Epithelial cell of prostate (primary cell): ENCODE measurements around the gene PGM2.
A peak's percentile ranks its signal among the peaks of the same experiment; 100 is the strongest.
"Not testable (repeated sequence)": the region's sequence is repeated elsewhere in the genome, so short reads cannot be mapped to it uniquely, and the experiment has no call there.

Source experiments
- DNase-seq: peaks from one replicate; pipeline ENCODE4 v3.0.0-alpha.2; 2011; ENCODE audit warnings: low read depth, low spot score
- H3K27ac ChIP-seq: fragments of 450-650 bp; 2 replicates; pipeline ENCODE4 v1.5.1; 2017; ENCODE audit warnings: mild to moderate bottlenecking

The PGM2 gene

GRCh38 chr4:37816006-37816405 is 10.5 kb upstream of the PGM2 start:
- DNase-seq = no peak
- H3K27ac ChIP-seq = no peak overlapping the region

GRCh38 chr4:37816719-37817118 is 9.8 kb upstream of the PGM2 start:
- no peak for DNase-seq
- H3K27ac ChIP-seq = no peak overlapping the region

GRCh38 chr4:37818752-37819151 is 7.7 kb upstream of the PGM2 start:
- DNase-seq = no peak
- H3K27ac ChIP-seq = no peak overlapping the region

- DNase-seq, H3K27ac ChIP-seq: not testable (repeated sequence)
These were observed 6.0 kb upstream of the PGM2 start for GRCh38 chr4:37820458-37820857.

GRCh38 chr4:37821953-37822605 is 4.4 kb upstream of the PGM2 start:
- H3K27ac ChIP-seq = no peak overlapping the region
- DNase-seq = no peak

GRCh38 chr4:37825501-37825900 is 985 bp upstream of the PGM2 start:
- not testable (repeated sequence) for DNase-seq
- H3K27ac ChIP-seq = peak overlapping the region; percentile 55

- peak overlapping the region; percentile 55 for H3K27ac ChIP-seq
- DNase-seq = no peak
These were observed 555 bp upstream of the PGM2 start for GRCh38 chr4:37825968-37826294.

GRCh38 chr4:37827030-37827685 is 672 bp downstream of the PGM2 start:
- H3K27ac ChIP-seq = peak overlapping the region; percentile 55
- peak; percentile 51 for DNase-seq

- no peak overlapping the region for H3K27ac ChIP-seq
- DNase-seq = no peak
These were observed 1.4 kb downstream of the PGM2 start for GRCh38 chr4:37827802-37828321.

- no peak overlapping the region for H3K27ac ChIP-seq
- DNase-seq = no peak
These were observed 2.4 kb downstream of the PGM2 start for GRCh38 chr4:37828843-37829242.

GRCh38 chr4:37830640-37831039 is 4.2 kb downstream of the PGM2 start:
- peak; percentile 94 for DNase-seq
- H3K27ac ChIP-seq = peak overlapping the region; percentile 60

- no peak overlapping the region for H3K27ac ChIP-seq
- no peak for DNase-seq
These were observed 8.5 kb downstream of the PGM2 start for GRCh38 chr4:37835031-37835430.

GRCh38 chr4:37835806-37836205 is 9.3 kb downstream of the PGM2 start:
- H3K27ac ChIP-seq = no peak overlapping the region

GRCh38 chr4:37836274-37836673 is 9.8 kb downstream of the PGM2 start:
- no peak overlapping the region for H3K27ac ChIP-seq
- no peak for DNase-seq

More at GRCh38 chr4:37835806-37836205, 9.3 kb downstream of the PGM2 start:
- DNase-seq = no peak

- DNase-seq = no peak
- H3K27ac ChIP-seq = peak overlapping the region; percentile 57
These were observed 10.5 kb downstream of the PGM2 start for GRCh38 chr4:37836838-37837440.

GRCh38 chr4:37837446-37837845 is 11.0 kb downstream of the PGM2 start:
- no peak for DNase-seq

GRCh38 chr4:37839426-37839825 is 12.9 kb downstream of the PGM2 start:
- H3K27ac ChIP-seq = no peak overlapping the region
- DNase-seq = no peak

More at GRCh38 chr4:37837446-37837845, 11.0 kb downstream of the PGM2 start:
- peak overlapping the region; percentile 57 for H3K27ac ChIP-seq

- no peak overlapping the region for H3K27ac ChIP-seq
- DNase-seq = no peak
These were observed 17.7 kb downstream of the PGM2 start for GRCh38 chr4:37844204-37844603.

- no peak overlapping the region for H3K27ac ChIP-seq
- DNase-seq = no peak
These were observed 18.7 kb downstream of the PGM2 start for GRCh38 chr4:37845201-37845600.

- no peak overlapping the region for H3K27ac ChIP-seq
- no peak for DNase-seq
These were observed 20.9 kb downstream of the PGM2 start for GRCh38 chr4:37847311-37847884.

- H3K27ac ChIP-seq = no peak overlapping the region
- no peak for DNase-seq
These were observed 25.9 kb downstream of the PGM2 start for GRCh38 chr4:37852376-37852775.
